GM06990 (cell line): Measurements from ENCODE around the gene CIC.

Experiments used
- DNase-seq: peaks from one replicate; pipeline ENCODE4 v3.0.0-alpha.2; 2011; ENCODE audit not compliant: insufficient read length; ENCODE audit errors: extremely low read depth
- H3K27me3 ChIP-seq: replicated peaks from 2 replicates; pipeline ENCODE4 v1.6.0; 2011; ENCODE audit warnings: low read length; ENCODE audit not compliant: control insufficient read depth, insufficient read depth
- H3K36me3 ChIP-seq: 2 replicates; pipeline ENCODE4 v1.5.1; 2011; ENCODE audit warnings: low read length; ENCODE audit not compliant: control insufficient read depth, insufficient read depth
- H3K4me3 ChIP-seq: replicated peaks from 2 replicates; pipeline ENCODE4 v1.5.1; 2011; ENCODE audit warnings: low read depth, mild to moderate bottlenecking, control low read depth, low read length
- TF ChIP-seq, protein P1 (sequence below): IDR thresholded peaks from 2 replicates; pipeline ENCODE4 v1.5.1; 2011; ENCODE audit warnings: low read length, control low read depth, mild to moderate bottlenecking, inconsistent platforms; ENCODE audit not compliant: insufficient read depth, poor library complexity, severe bottlenecking

Gene CIC

DNA sequence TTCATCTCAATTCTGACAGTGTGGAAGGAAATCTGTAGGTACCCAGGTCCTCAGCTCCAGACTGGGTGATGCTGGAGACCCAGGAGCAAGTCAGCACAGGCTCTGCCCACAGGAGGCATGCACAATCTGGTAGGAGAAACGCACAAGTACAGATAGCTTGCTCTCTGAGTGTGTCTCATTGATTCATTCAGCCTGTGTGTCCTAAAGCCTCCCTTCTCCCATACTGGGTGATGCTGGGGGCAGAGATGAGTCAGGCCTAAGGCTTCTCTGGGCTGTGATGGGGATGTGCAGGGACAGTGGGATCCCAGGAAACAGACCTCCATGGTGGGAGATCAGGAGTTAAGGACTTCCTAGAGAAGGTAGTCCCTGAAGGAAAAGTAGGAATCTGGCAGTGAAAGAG is 42.2 kb upstream of the CIC start:
- DNase-seq: no peak
- H3K27me3 ChIP-seq: no peaks in the 10 kb centered on the region
- no peak overlapping the region for H3K4me3 ChIP-seq
- TF ChIP-seq, protein P1, sequence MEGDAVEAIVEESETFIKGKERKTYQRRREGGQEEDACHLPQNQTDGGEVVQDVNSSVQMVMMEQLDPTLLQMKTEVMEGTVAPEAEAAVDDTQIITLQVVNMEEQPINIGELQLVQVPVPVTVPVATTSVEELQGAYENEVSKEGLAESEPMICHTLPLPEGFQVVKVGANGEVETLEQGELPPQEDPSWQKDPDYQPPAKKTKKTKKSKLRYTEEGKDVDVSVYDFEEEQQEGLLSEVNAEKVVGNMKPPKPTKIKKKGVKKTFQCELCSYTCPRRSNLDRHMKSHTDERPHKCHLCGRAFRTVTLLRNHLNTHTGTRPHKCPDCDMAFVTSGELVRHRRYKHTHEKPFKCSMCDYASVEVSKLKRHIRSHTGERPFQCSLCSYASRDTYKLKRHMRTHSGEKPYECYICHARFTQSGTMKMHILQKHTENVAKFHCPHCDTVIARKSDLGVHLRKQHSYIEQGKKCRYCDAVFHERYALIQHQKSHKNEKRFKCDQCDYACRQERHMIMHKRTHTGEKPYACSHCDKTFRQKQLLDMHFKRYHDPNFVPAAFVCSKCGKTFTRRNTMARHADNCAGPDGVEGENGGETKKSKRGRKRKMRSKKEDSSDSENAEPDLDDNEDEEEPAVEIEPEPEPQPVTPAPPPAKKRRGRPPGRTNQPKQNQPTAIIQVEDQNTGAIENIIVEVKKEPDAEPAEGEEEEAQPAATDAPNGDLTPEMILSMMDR: no peak
- peaks cover 44% of the 10 kb centered on the region for H3K36me3 ChIP-seq

DNA sequence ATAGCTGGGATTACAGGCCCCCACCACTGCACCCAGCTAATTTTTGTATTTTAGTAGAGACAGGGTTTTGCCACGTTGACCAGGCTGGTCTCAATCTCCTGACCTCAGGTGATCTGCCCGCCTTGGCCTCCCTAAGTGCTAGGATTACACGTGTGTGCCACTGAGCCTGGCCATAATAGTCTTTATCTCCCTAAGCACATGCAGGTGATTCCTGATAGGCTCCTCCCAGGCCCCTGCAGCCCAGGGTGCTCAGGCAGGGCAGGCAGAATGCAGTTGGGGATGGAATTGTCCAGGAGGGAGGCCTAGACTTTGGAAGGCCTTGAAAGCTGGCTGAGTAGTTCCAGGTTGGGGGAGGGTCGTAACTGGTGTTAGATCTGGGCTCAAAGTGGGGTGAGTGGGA is 40.4 kb upstream of the CIC start:
- TF ChIP-seq, protein P1: no peak
- no peak for DNase-seq
- Histone ChIP-seq H3K4me3 (no peak overlapping the region), H3K36me3 (peaks cover 55% of the 10 kb centered on the region), H3K27me3 (no peaks in the 10 kb centered on the region)

DNA sequence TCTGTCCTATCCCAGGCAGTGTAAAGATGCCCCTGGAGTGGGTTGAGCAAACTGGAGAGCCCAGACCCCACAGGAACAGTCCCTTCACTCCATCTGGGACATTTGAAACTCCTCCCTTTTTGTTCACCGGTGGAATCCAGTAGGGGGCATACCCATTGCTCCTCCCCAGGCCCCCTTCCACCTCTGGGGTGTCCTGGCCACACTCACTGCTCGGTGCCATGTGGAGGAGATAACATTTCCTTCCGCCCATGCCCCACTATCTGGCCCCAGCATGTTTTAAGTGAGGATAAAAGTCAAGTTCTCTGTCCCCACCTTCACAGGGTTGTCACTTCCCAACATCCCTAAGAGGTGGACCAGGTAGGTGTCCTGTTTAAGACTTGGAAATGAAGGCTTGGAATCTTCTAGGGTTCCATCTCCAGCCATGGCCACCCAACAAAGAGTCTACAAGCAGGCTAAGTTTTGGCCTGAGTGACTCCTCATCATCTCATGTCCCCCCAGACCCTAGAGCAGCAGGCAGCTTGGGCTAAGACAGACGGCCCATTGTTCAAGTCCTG is 39.7 kb upstream of the CIC start:
- no peaks in the 10 kb centered on the region for H3K27me3 ChIP-seq
- H3K36me3 ChIP-seq: peaks cover 57% of the 10 kb centered on the region
- no peak for DNase-seq
- TF ChIP-seq, protein P1: no peak
- no peak overlapping the region for H3K4me3 ChIP-seq

DNA sequence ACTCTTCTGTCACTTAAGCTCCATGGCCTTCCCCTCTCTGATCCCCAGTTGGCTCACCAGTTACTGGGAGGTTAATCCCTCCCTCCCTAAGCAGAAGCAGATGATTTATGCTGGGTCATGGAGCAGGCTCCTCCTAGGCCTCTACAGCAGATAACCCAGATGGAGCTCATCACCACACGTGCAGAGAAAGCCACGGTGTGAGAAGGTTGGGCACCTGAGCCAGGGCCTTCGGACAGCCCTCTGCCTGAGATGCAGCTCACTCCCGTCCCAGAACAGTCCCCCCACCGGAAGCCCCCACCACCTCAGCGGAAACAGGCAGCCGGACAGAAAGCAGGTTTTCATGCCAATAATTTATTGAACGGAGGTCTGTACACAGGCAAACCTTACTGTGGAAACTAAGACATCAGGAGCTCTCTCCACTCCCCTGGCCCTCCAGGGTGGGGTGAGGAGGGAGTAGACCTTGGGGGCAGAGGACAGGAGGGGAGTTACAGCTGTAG is 39.1 kb upstream of the CIC start:
- no peak overlapping the region for H3K4me3 ChIP-seq
- H3K36me3 ChIP-seq: peaks cover 55% of the 10 kb centered on the region
- no peaks in the 10 kb centered on the region for H3K27me3 ChIP-seq
- DNase-seq: no peak
- TF ChIP-seq, protein P1: no peak

DNA sequence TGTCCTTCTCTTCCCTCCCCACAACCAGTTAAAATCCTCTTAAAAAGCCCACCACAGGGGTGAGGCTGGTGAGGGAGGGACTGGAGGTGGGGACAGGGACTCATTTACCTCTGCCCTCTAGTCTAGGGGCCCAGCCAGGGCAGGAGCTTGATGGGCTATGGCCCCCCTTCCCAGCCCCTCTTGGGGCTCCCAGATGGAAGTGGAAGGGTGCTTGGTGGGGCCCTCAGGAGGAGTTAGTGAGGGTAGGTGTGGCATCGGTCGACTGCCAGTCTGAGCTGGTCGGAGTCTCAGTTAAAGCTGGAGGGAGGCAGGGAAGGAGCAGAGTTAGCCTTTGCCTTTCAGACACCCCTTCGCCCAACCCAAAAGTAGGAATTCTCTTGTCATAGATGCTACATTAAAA is 38.5 kb upstream of the CIC start:
- H3K27me3 ChIP-seq: no peaks in the 10 kb centered on the region
- TF ChIP-seq, protein P1: no peak
- peaks cover 53% of the 10 kb centered on the region for H3K36me3 ChIP-seq
- no peak for DNase-seq
- H3K4me3 ChIP-seq: no peak overlapping the region

DNA sequence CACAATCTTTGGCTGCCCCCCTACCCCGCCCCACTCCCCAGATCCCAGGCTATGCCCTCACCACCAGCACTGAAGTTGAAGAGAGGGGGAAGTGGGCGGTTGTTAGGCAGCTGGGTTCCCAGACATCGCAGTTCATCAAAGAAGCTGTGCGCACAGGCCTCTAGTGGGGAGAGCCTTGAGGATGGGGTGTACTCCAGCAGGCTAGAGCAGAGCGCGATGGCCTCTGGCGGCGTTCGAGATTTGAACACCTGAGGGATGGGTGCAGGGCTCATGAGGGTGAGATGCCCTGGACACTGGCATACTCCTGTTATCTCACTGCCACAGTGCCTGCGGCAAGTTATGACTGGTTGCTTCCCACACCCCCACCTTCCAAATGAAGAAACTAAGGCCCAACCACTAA is 36.6 kb upstream of the CIC start:
- Histone ChIP-seq H3K4me3 (no peak overlapping the region), H3K36me3 (peaks cover 50% of the 10 kb centered on the region), H3K27me3 (no peaks in the 10 kb centered on the region)
- TF ChIP-seq, protein P1: no peak
- DNase-seq: no peak
